GM12878 (cell line): Measurements from ENCODE around the gene RNPS1. TPM values are rescaled to one million over a fixed set of nuclear protein-coding genes. Genes with fewer than 3 reads are reported as not detected.

ENCODE experiments used
- ATF2 ChIP-seq: IDR thresholded peaks from 2 replicates; pipeline ENCODE4 v1.6.1; 2012; ENCODE audit warnings: low read length, inconsistent platforms
- BCL11A ChIP-seq: IDR thresholded peaks from 2 replicates; pipeline ENCODE4 v1.6.1; 2011; ENCODE audit warnings: low read depth, low read length
- ELK1 ChIP-seq: IDR thresholded peaks from 2 replicates; pipeline ENCODE4 v1.6.1; 2012; ENCODE audit warnings: low read depth, low read length, improper control_type of control experiment
- EZH2 ChIP-seq: IDR thresholded peaks from 2 replicates; pipeline ENCODE4 v1.6.1; 2012; ENCODE audit warnings: low read depth, mild to moderate bottlenecking, control low read depth, inconsistent platforms, low read length, borderline replicate concordance; ENCODE audit not compliant: control insufficient read depth
- KAT2A ChIP-seq: conservative IDR thresholded peaks from 2 replicates; pipeline ENCODE4 v1.6.1; 2011; ENCODE audit warnings: low read depth, low read length; ENCODE audit not compliant: control insufficient read depth
- KDM1A ChIP-seq: fragments of 200-600 bp; sonication (generic); IDR thresholded peaks from 2 replicates; pipeline ENCODE4 v1.6.1; 2016; ENCODE audit warnings: borderline replicate concordance
- LARP7 ChIP-seq: fragments of 450-650 bp; IDR thresholded peaks from 2 replicates; pipeline ENCODE4 v1.6.1; 2017; ENCODE audit warnings: mild to moderate bottlenecking
- NFIC ChIP-seq: IDR thresholded peaks from 2 replicates; pipeline ENCODE4 v1.6.1; 2012; ENCODE audit warnings: low read depth, mild to moderate bottlenecking, inconsistent platforms, low read length, moderate library complexity
- NKRF ChIP-seq: fragments of 450-650 bp; conservative IDR thresholded peaks from 2 replicates; pipeline ENCODE4 v1.6.1; 2017; ENCODE audit warnings: mild to moderate bottlenecking, moderate library complexity
- PAX8 ChIP-seq: fragments of 450-650 bp; IDR thresholded peaks from 2 replicates; pipeline ENCODE4 v1.6.1; 2017; ENCODE audit warnings: mild to moderate bottlenecking, moderate library complexity
- POLR2AphosphoS2 ChIP-seq: IDR thresholded peaks from 2 replicates; pipeline ENCODE4 v1.6.1; 2011; ENCODE audit warnings: low read depth, mild to moderate bottlenecking, low read length, improper control_type of control experiment, moderate library complexity
- RELB ChIP-seq: fragments of 450-650 bp; IDR thresholded peaks from 2 replicates; pipeline ENCODE4 v1.6.1; 2017; ENCODE audit warnings: low read depth, mild to moderate bottlenecking, moderate library complexity
- SMARCA5 ChIP-seq: fragments of 450-650 bp; IDR thresholded peaks from 2 replicates; pipeline ENCODE4 v1.6.1; 2017; ENCODE audit warnings: mild to moderate bottlenecking
- STAT1 ChIP-seq: fragments of 450-650 bp; conservative IDR thresholded peaks from 2 replicates; pipeline ENCODE4 v1.6.1; 2014; ENCODE audit warnings: antibody characterized with exemption, mild to moderate bottlenecking
- TARDBP ChIP-seq: IDR thresholded peaks from 2 replicates; pipeline ENCODE4 v1.6.1; 2016; ENCODE audit warnings: borderline replicate concordance
- WRNIP1 ChIP-seq: IDR thresholded peaks from 2 replicates; pipeline ENCODE4 v1.6.1; 2011; ENCODE audit warnings: low read depth, low read length, improper control_type of control experiment, borderline replicate concordance
- YY1 ChIP-seq: IDR thresholded peaks from 2 replicates; pipeline ENCODE4 v1.6.1; 2011; ENCODE audit warnings: low read depth, mild to moderate bottlenecking, low read length
- ZBTB33 ChIP-seq: fragments of 450-650 bp; IDR thresholded peaks from 2 replicates; pipeline ENCODE4 v1.6.1; 2017; ENCODE audit warnings: mild to moderate bottlenecking
- ZNF384 ChIP-seq: IDR thresholded peaks from 2 replicates; pipeline ENCODE4 v1.6.1; 2012; ENCODE audit warnings: low read depth, mild to moderate bottlenecking, low read length, improper control_type of control experiment, borderline replicate concordance
- ZSCAN29 ChIP-seq: fragments of 450-650 bp; IDR thresholded peaks from 2 replicates; pipeline ENCODE4 v1.6.1; 2017; ENCODE audit warnings: mild to moderate bottlenecking, moderate library complexity
- polyA plus RNA-seq, 11 experiments: library from polyadenylated mRNA; depleted of rRNA in 4 of 11; unstranded in 6 of 11; stranded (reverse) in 5 of 11; fragments of >200 nt; fragmentation: Nextera tagmentation in 4 of 11; fragmentation: Illumina TruSeq in 1 of 11; extraction: Ambion mirVana in 4 of 11; extraction: Trizol in 1 of 11; gene quantifications; 1 replicate in 1 of 11; 2 replicates in 10 of 11; pipeline versions ENCODE4 v1.2.1 to v1.2.3, GENCODE V29; 2011 to 2016; ENCODE audit warnings: inconsistent platforms in 2 of 11, missing spikeins in 2 of 11, low read depth in 1 of 11
- total RNA-seq, 4 experiments: library from RNA; depleted of rRNA in 3 of 4; stranded (reverse); fragments of >200 nt in 3 of 4; fragmentation: Illumina TruSeq in 1 of 4; extraction: Trizol in 1 of 4; gene quantifications; 2 replicates each; pipeline versions ENCODE4 v1.2.1 to v1.2.3, GENCODE V29; 2013 to 2021

RNPS1 gene
- total and polyA plus RNA-seq, 10 of the 15 experiments (the other 5 are each of a cell fraction or from before 2014, with no cell fraction given), result 38.2 to 359 (median 188) TPM

- TF ChIP-seq BCL11A, result no peak
- no peak for TF ChIP-seq TARDBP
- 0 out of 2 replicates have a peak, but pooled peaks have one; percentile 11 for TF ChIP-seq NKRF
- no peak for TF ChIP-seq NFIC
- no peak for TF ChIP-seq YY1
- TF ChIP-seq ZSCAN29, result no peak
- TF ChIP-seq STAT1, result no peak
- TF ChIP-seq ATF2, result no peak
- TF ChIP-seq ZBTB33, result no peak
- 0 out of 2 replicates have a peak, but pooled peaks have one; percentile 8 for TF ChIP-seq SMARCA5
- no peak for TF ChIP-seq PAX8
- no peak for TF ChIP-seq WRNIP1
- no peak for TF ChIP-seq RELB
- TF ChIP-seq ZNF384, result no peak
- no peak for TF ChIP-seq EZH2
- 0 out of 2 replicates have a peak, but pooled peaks have one; percentile 9 for TF ChIP-seq LARP7
- no peak for TF ChIP-seq ELK1
- TF ChIP-seq KAT2A, result no peak
- TF ChIP-seq POLR2AphosphoS2, result no peak
- no peak for TF ChIP-seq KDM1A
Observed at GRCh38 chr16:2223942-2224486, 43.9 kb downstream of the RNPS1 start (continued).
